Thyroid gland (tissue), 4 donors: ENCODE measurements around the gene KCNIP3.

Experiments
- POLR2A ChIP-seq, 2 donors: fragments of 450-650 bp; IDR thresholded peaks; one replicate each; pipeline ENCODE4 v1.6.1; 2017; ENCODE audit warnings: antibody characterized with exemption in 2 of 2, mild to moderate bottlenecking in 2 of 2, moderate library complexity in 1 of 2
- TF ChIP-seq, protein P1 (sequence below), 6 experiments: fragments of 200-600 bp in 3 of 6; fragments of 450-650 bp in 3 of 6; sonication (generic) in 3 of 6; IDR thresholded peaks; one replicate each; pipeline ENCODE4 v1.5.1; 2016 to 2019; ENCODE audit warnings: antibody characterized with exemption in 6 of 6, mild to moderate bottlenecking in 2 of 6, inconsistent platforms in 1 of 6, moderate library complexity in 1 of 6

DNA sequence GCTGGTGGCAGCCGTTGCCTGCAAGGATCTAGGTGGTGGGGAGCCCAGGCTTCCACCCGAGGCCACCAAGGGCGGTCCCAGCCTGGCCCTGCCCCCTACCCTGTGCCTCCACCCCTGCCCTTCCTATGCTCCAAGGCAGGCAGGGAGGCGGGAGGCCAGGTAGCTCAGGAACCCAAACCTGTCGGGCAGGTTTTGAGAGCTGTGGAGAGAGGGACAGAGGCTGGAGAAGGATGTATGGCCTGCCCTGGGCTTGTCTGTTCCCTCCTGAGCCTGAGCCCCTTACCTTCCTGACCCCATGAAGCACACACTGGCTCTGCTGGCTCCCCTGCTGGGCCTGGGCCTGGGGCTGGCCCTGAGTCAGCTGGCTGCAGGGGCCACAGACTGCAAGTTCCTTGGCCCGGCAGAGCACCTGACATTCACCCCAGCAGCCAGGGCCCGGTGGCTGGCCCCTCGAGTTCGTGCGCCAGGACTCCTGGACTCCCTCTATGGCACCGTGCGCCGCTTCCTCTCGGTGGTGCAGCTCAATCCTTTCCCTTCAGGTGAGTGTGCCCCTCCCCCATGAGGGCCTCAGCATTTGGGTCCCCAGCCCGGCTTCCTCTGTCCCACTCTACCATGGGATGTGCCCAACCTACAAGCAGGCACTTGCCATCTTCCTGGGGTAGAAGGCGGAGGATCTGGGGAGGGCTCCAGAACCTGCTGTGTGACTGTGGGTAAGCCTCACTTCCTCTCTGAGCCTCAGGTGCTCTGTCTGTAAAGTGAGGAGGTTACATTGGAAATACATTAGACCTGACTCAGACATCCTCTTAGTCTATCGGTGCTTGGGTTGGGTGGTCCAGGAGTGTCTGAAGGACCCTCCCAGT, 22.6 kb upstream of the KCNIP3 start, which contains the start of gene PROM2:
- TF ChIP-seq, protein P1, sequence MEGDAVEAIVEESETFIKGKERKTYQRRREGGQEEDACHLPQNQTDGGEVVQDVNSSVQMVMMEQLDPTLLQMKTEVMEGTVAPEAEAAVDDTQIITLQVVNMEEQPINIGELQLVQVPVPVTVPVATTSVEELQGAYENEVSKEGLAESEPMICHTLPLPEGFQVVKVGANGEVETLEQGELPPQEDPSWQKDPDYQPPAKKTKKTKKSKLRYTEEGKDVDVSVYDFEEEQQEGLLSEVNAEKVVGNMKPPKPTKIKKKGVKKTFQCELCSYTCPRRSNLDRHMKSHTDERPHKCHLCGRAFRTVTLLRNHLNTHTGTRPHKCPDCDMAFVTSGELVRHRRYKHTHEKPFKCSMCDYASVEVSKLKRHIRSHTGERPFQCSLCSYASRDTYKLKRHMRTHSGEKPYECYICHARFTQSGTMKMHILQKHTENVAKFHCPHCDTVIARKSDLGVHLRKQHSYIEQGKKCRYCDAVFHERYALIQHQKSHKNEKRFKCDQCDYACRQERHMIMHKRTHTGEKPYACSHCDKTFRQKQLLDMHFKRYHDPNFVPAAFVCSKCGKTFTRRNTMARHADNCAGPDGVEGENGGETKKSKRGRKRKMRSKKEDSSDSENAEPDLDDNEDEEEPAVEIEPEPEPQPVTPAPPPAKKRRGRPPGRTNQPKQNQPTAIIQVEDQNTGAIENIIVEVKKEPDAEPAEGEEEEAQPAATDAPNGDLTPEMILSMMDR (IDR thresholded peaks at IDR 0.05), result peak in 1 of 6 experiments; percentile 36
- TF ChIP-seq POLR2A (IDR thresholded peaks at IDR 0.05), result peak; percentile 35 to 82
